HTR-8/SVneo (cell line): Measurements from ENCODE around the gene ANKAR.
"Not testable (repeated sequence)": the region's sequence is repeated elsewhere in the genome, so short reads cannot be mapped to it uniquely, and the experiment has no call there.

Source experiments
- DNase-seq: peaks from one replicate; pipeline ENCODE4 v3.0.0; 2011; ENCODE audit warnings: low spot score, mixed read lengths; ENCODE audit not compliant: insufficient read length
- FAIRE-seq: peaks from 2 replicates; lab custom pipeline; 2011; peaks lifted over from hg19 to GRCh38; lab: Jason Lieb, UNC

The ANKAR gene

GRCh38 chr2:189657867-189658266, 16.6 kb upstream of the ANKAR start:
- no peak for FAIRE-seq
- DNase-seq: no peak

GRCh38 chr2:189658306-189659212, 15.9 kb upstream of the ANKAR start:
- no peak for DNase-seq
- FAIRE-seq: no peak

- FAIRE-seq: no peak
- DNase-seq: no peak
Measured at GRCh38 chr2:189659734-189660133, 14.7 kb upstream of the ANKAR start.

GRCh38 chr2:189660803-189661147, 13.7 kb upstream of the ANKAR start:
- DNase-seq (no peak), FAIRE-seq (no peak)

- DNase-seq (peak; percentile 99), FAIRE-seq (peak; percentile 99)
Measured at GRCh38 chr2:189661148-189661956, 13.1 kb upstream of the ANKAR start, which contains the start of gene ASNSD1. Gene ASNSD1, plus strand, starts transcription at chr2:189661459. Its CDS starts 4,674 bp downstream, at chr2:189666133.

- no peak for DNase-seq
- no peak for FAIRE-seq
Measured at GRCh38 chr2:189661957-189662321, 12.5 kb upstream of the ANKAR start.

- no peak for FAIRE-seq
- DNase-seq: no peak
Measured at GRCh38 chr2:189662669-189663226, 11.7 kb upstream of the ANKAR start.

GRCh38 chr2:189663319-189663718, 11.2 kb upstream of the ANKAR start:
- not testable (repeated sequence) for DNase-seq, FAIRE-seq

GRCh38 chr2:189669913-189670312, 4.6 kb upstream of the ANKAR start:
- DNase-seq (no peak), FAIRE-seq (no peak)

- no peak for FAIRE-seq
- DNase-seq: no peak
Measured at GRCh38 chr2:189673661-189674373, 653 bp upstream of the ANKAR start.

- DNase-seq (no peak), FAIRE-seq (no peak)
Measured at GRCh38 chr2:189676471-189676870, 2.0 kb downstream of the ANKAR start.

GRCh38 chr2:189679226-189679625, 4.8 kb downstream of the ANKAR start:
- FAIRE-seq: no peak
- no peak for DNase-seq

- DNase-seq: no peak
- peak; percentile 36 for FAIRE-seq
Measured at GRCh38 chr2:189681203-189681602, 6.7 kb downstream of the ANKAR start.

GRCh38 chr2:189681903-189682302, 7.4 kb downstream of the ANKAR start:
- FAIRE-seq (no peak), DNase-seq (no peak)

- no peak for DNase-seq
- no peak for FAIRE-seq
Measured at GRCh38 chr2:189683348-189683747, 8.9 kb downstream of the ANKAR start.

GRCh38 chr2:189684811-189685210, 10.3 kb downstream of the ANKAR start:
- FAIRE-seq (no peak), DNase-seq (no peak)

- DNase-seq (no peak), FAIRE-seq (no peak)
Measured at GRCh38 chr2:189685540-189686229, 11.2 kb downstream of the ANKAR start.

GRCh38 chr2:189687796-189688195, 13.3 kb downstream of the ANKAR start:
- FAIRE-seq: not testable (repeated sequence)

GRCh38 chr2:189696223-189696622, 21.8 kb downstream of the ANKAR start:
- DNase-seq: no peak
- FAIRE-seq: no peak

More at GRCh38 chr2:189687796-189688195, 13.3 kb downstream of the ANKAR start:
- not testable (repeated sequence) for DNase-seq
